DMS53 treated with DMSO at 0.1 percent for 48 hours (cell line): Measurements from ENCODE around the gene ANKRD12.

Experiments
- DNase-seq: peaks from one replicate; lab custom pipeline; 2025; ENCODE audit not compliant: unreplicated experiment; lab: John Stamatoyannopoulos, UW

Gene ANKRD12

GRCh38 chr18:9182852-9183399 lies 46.3 kb downstream of the ANKRD12 start:
- no peak for DNase-seq

- no peak for DNase-seq
Measured at GRCh38 chr18:9184998-9185613, 48.5 kb downstream of the ANKRD12 start.

GRCh38 chr18:9188359-9189231 lies 52.0 kb downstream of the ANKRD12 start:
- no peak for DNase-seq

GRCh38 chr18:9189491-9189890 lies 52.9 kb downstream of the ANKRD12 start:
- DNase-seq = no peak

DNA sequence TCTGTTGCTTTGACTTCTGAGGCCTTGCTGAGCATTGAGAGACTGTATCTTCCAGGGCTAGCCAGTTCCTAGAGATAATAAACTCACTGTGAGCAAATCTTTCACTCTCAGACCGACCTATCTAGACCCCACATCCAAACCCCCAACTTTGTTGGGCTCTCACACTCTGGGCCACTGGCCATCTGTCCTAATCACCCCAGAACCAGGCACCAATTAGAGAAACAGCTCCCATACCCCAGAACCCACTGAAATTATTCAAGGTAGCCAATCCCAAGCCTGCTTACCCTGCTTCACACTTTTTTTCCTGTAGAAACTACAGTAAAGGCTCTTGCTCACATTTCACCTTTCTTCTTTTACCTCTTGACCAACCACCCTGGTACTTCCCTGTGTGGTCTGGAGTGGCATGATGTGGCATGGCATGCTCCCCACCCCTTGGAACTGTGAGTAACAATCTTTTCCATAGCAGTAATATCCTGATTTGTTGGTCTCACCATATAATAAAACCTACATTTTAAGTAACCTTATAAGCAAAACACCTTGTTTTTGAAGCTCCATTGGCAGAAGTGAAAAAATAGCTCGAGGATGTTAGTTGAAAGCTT lies 55.2 kb downstream of the ANKRD12 start:
- DNase-seq = no peak

- no peak for DNase-seq
Measured at GRCh38 chr18:9193031-9193430, 56.5 kb downstream of the ANKRD12 start.

GRCh38 chr18:9196568-9196967 lies 60.0 kb downstream of the ANKRD12 start:
- no peak for DNase-seq

DNA sequence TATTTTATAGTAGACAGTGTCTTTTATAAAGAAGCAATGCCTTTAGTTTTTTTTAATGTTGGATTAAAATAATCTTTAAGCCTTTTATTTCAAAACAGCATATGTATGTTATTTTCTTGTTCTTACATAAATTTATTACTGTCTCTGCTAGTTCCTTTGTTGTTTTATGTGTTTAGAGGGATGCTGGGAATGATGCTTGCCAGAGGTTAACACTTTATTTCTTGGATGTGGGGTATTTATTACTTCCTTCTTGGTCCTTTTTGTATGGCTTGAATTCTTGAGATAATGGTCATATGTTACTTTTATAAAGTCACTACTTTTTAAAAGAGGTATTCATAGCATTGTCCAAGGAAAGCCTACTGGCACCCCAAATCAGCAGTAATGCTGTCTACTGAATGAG lies 63.1 kb downstream of the ANKRD12 start:
- no peak for DNase-seq

DNA sequence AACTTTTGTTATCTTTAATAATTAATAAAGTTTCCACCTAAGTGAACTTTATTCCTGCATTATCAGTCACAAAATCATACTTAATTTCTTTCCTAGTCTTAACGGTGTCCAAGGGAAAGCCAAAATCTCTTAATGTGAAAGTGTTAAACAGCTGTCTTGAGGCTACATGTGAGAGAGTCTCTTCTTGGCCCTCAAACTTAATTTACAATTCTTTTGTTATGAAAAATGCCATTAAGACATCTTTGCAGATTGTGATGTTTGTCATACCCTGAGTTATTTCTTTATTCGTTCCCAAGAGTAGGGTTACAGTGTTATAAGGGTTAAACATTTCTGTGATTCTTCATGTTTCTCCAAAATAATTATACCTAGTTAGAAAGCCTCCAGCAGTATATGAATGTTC lies 64.6 kb downstream of the ANKRD12 start:
- no peak for DNase-seq

- no peak for DNase-seq
Measured at GRCh38 chr18:9204659-9205058, 68.1 kb downstream of the ANKRD12 start.

DNA sequence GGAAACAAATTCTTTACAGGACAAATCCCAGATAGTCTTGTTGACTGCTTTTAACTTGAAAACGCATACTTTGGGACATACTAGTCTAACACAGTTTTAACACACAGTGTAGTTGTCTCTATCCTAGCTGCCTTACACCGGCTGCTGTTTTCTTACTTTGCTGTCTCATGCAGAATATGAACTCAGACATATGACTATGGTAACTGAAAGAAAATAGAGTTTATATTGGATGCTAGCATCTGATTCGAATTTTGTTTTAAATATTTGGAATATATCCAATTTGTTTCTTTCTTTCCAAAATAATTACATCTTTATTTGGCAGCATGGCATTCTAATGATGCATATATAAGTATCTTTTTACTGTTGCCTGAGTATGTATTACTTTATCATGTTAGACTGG lies 69.8 kb downstream of the ANKRD12 start:
- DNase-seq = no peak

DNA sequence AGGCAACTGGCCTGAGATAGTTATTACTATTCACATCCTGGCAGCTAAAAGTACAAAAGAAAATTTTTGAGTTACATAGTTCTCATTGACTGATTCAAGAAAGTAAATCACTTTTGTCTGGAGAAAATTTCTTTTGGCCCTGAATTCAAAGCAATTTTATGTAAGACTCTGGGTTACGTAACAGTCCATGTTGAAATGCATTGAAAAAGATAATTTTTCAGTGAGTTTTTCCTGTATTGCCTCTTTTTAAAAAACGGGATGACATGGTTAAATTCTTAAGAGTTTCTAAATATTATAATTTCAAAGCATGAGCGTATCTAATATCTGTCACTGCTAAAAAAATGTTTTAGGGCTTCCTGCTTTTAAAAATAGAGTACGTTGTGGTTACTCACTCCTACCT lies 72.7 kb downstream of the ANKRD12 start:
- no peak for DNase-seq

GRCh38 chr18:9210966-9211365 lies 74.4 kb downstream of the ANKRD12 start:
- no peak for DNase-seq

DNA sequence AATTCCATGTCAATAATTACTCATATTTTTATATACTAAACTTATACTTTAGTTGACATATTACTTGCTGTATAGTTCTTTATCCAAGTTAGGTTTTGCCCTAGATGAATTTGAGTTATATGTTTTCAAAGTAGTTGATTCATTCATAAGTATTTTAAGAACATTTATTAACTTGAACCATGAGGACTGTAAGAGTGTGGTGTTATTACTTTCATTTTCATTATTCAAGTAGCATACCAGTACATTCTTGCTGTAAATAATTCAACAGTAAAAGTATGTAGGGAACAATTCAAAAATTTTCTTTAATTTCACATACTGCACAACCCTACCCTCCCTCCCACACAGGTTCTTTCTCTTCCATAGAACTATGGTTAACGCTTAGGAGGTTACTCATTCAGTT lies 75.4 kb downstream of the ANKRD12 start:
- DNase-seq = no peak

DNA sequence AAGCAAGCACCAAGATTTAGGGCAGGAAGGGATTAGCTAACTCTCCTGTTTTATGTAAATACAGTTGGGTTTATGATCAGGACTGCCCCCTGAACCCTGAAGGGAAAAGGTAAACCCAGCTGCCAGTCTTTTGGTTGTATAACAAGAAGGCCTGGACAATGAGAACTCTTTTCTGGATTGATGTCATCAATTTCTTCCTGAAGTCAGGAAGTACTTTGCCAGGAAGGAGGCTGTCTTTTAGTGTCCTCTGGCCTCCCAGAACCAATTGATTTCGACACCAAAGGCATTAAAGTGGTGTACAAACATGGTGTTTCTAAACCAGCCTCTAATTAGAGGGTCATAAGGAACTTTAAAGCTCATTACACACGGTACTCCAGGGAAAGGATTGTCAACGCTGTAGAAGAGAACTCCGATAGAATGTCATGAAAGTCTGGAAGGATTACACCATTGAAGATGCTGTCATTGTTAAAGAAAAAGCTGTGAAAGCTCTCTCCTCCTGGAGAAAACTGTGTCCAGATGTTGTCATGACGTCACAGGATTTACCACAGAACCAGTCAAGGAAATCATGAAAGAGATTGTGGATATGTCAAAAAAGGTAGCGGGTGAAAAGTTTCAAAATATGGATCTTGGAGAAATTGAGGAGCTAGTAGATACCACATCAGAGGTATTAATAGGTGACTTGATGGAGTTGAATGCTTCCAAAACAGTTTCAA lies 78.8 kb downstream of the ANKRD12 start:
- DNase-seq = no peak

DNA sequence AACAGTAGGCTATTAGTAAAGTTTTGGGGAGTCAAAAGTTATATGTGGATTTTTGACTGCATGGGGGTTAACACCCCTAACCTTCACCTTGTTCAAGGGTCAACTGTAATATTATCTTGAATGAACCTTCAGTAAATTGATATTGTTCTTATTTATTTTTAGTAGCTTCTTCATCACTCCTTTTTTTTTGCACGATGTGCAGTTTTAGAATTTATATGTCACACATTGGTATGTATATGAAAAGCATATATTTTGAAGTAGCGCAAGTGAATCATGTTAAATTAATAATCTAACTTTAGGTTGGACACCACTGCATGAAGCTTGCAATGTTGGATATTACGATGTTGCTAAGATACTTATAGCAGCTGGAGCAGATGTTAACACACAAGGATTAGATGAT lies 79.9 kb downstream of the ANKRD12 start:
- no peak for DNase-seq

DNA sequence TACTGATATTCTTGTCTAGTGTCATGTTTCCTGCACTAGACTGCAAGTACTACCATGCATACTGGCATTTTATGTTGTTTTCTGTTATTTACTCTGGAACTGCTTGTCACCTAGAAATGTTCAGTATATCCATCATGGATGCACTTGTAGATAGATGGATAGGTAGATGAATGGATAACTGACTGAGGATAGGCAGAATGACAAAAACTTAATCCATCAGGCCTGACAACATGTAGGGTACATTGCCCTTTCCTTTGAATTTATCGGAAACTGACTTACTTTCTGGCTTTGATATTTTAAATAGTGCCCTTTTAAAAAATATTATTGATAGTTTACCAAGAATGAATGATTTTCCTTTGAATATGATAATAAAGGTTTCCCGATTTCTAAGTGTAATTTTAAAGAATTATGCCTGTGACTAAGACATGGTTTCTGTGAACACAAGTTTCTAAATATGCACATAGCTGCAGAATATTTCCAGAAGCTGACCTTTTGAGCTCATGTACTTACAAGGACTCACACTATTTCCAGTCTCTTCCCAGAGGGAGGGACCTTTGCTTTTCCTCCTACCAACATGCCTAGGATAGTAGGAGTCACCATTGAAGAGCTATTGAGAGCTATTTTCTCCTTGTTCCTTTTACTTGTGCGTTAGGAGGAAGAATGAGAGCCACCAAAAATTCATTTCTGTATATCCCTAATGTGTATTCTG lies 81.3 kb downstream of the ANKRD12 start:
- DNase-seq = no peak

- DNase-seq = no peak
Measured at GRCh38 chr18:9221040-9221439, 84.5 kb downstream of the ANKRD12 start.

GRCh38 chr18:9221661-9222060 lies 85.1 kb downstream of the ANKRD12 start:
- no peak for DNase-seq

DNA sequence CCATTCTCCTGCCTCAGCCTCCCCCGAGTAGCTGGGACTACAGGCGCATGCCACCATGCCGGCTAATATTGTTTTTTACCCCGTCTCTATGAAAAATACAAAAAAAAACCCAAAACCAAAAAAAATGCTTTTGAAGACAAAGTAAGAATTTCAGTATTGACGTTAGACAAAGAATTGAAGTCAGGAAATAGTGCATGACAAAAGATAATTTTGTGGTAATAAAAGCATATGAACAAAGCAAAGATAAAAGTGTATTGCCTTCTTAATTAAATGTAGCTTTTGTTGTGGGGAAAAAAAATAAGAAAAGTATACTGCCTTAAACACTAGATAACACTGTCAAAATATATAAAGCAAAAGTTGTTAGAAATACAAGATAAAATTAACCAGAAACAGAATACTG lies 86.8 kb downstream of the ANKRD12 start:
- DNase-seq = no peak

GRCh38 chr18:9226463-9226862 lies 89.9 kb downstream of the ANKRD12 start:
- no peak for DNase-seq
